H1 (cell line): Measurements from ENCODE around the gene STAP2. TPM values are rescaled to one million over a fixed set of nuclear protein-coding genes. Genes with fewer than 3 reads are reported as not detected.

Source experiments
- CTCF ChIA-PET: fragments of 300-600 bp; sonication (Branson Sonifier 250); formaldehyde crosslinking; loops from one replicate; lab custom pipeline; 2021; ENCODE audit not compliant: partially characterized antibody; lab: Charles Lee
- POLR2A ChIA-PET: fragments of 300-600 bp; sonication (Branson Sonifier 250); formaldehyde crosslinking; loops from one replicate; lab custom pipeline; 2021; ENCODE audit warnings: inconsistent platforms; ENCODE audit not compliant: partially characterized antibody; lab: Charles Lee
- DNase-seq, 2 experiments: peaks; one replicate each; pipeline versions ENCODE4 v3.0.0 to v3.0.0-alpha.2; 2010 to 2022; ENCODE audit warnings: low spot score in 2 of 2, low read depth in 1 of 2, mixed read lengths in 1 of 2
- FAIRE-seq: peaks from 2 replicates; lab custom pipeline; 2011; peaks lifted over from hg19 to GRCh38; lab: Jason Lieb, UNC
- H2AFZ ChIP-seq: 2 replicates; pipeline ENCODE4 v1.8.1; 2012; ENCODE audit warnings: low read length, inconsistent platforms
- H2AK5ac ChIP-seq: 2 replicates; pipeline ENCODE4 v1.6.1; 2013; ENCODE audit warnings: low read depth, low read length
- H2BK120ac ChIP-seq: replicated peaks from 2 replicates; pipeline ENCODE3; 2013; ENCODE audit warnings: low read depth, low read length, inconsistent platforms
- H2BK12ac ChIP-seq: 2 replicates; pipeline ENCODE4 v1.6.1; 2013; ENCODE audit warnings: low read depth, low read length
- H2BK15ac ChIP-seq: 2 replicates; pipeline ENCODE4 v1.6.1; 2013; ENCODE audit warnings: low read length
- H2BK20ac ChIP-seq: 2 replicates; pipeline ENCODE4 v1.6.1; 2013; ENCODE audit warnings: low read length
- H2BK5ac ChIP-seq: 2 replicates; pipeline ENCODE4 v1.6.1; 2013; ENCODE audit warnings: low read depth, low read length
- H3K14ac ChIP-seq: 2 replicates; pipeline ENCODE4 v1.6.1; 2013; ENCODE audit warnings: inconsistent platforms; ENCODE audit not compliant: insufficient read length
- H3K18ac ChIP-seq: 2 replicates; pipeline ENCODE4 v1.6.1; 2013; ENCODE audit warnings: low read length; ENCODE audit errors: extremely low read depth
- H3K23ac ChIP-seq: 2 replicates; pipeline ENCODE4 v1.6.1; 2013; ENCODE audit warnings: inconsistent platforms; ENCODE audit not compliant: insufficient read length
- H3K23me2 ChIP-seq: 2 replicates; pipeline ENCODE4 v1.6.1; 2013; ENCODE audit warnings: low read depth, low read length
- H3K27ac ChIP-seq: 2 replicates; pipeline ENCODE4 v1.6.1; 2011; ENCODE audit warnings: low read depth, low read length, inconsistent platforms
- H3K27me3 ChIP-seq, 4 experiments: replicated peaks in 1 of 4; 1 replicate in 1 of 4; 2 replicates in 3 of 4; pipeline versions ENCODE4 v1.6.1 to v1.8.1; 2011 to 2013; ENCODE audit warnings: low read length in 3 of 4, mild to moderate bottlenecking in 3 of 4, inconsistent platforms in 2 of 4, mixed read lengths in 2 of 4, moderate library complexity in 1 of 4; ENCODE audit not compliant: control insufficient read depth in 3 of 4, insufficient read depth in 3 of 4; ENCODE audit errors: extremely low read depth in 1 of 4
- H3K36me3 ChIP-seq, 4 experiments: 2 replicates each; pipeline versions ENCODE4 v1.6.1 to v1.8.1; 2011 to 2013; ENCODE audit warnings: mild to moderate bottlenecking in 4 of 4, low read length in 3 of 4, moderate library complexity in 2 of 4, control low read depth in 1 of 4, inconsistent platforms in 1 of 4; ENCODE audit not compliant: insufficient read depth in 4 of 4, control insufficient read depth in 2 of 4
- H3K4ac ChIP-seq: replicated peaks from 2 replicates; pipeline ENCODE3; 2013; ENCODE audit warnings: low read length, low read depth, mixed read lengths, inconsistent platforms; ENCODE audit not compliant: insufficient read length
- H3K4me1 ChIP-seq, 4 experiments: replicated peaks in 1 of 4; 1 replicate in 1 of 4; 2 replicates in 3 of 4; pipeline versions ENCODE4 v1.6.1 to v1.8.1; 2011 to 2013; ENCODE audit warnings: low read length in 3 of 4, inconsistent platforms in 2 of 4, mixed read lengths in 1 of 4; ENCODE audit not compliant: insufficient read depth in 4 of 4, control insufficient read depth in 3 of 4
- H3K4me2 ChIP-seq, 2 experiments: 2 replicates each; pipeline versions ENCODE4 v1.6.1 to v1.8.1; 2011 to 2013; ENCODE audit warnings: low read depth in 2 of 2, low read length in 2 of 2, control low read depth in 1 of 2, inconsistent platforms in 1 of 2, mild to moderate bottlenecking in 1 of 2; ENCODE audit not compliant: insufficient read depth in 1 of 2
- H3K4me3 ChIP-seq, 4 experiments: fragments of 200-600, 300-600 bp in 1 of 4; sonication (generic), shearing (Covaris generic), sonication (Bioruptor Twin) in 1 of 4; 2 replicates each; pipeline versions ENCODE4 v1.5.1 to v1.8.1; 2011 to 2016; ENCODE audit warnings: low read length in 4 of 4, low read depth in 3 of 4, control low read depth in 2 of 4, inconsistent platforms in 2 of 4, mild to moderate bottlenecking in 2 of 4, mixed read lengths in 1 of 4, moderate library complexity in 1 of 4; ENCODE audit not compliant: insufficient read depth in 2 of 4; ENCODE audit errors: extremely low read depth in 1 of 4
- H3K56ac ChIP-seq: replicated peaks from 2 replicates; pipeline ENCODE3; 2013; ENCODE audit warnings: low read depth, mild to moderate bottlenecking, mixed read lengths, low read length, inconsistent platforms; ENCODE audit not compliant: insufficient read length
- H3K79me1 ChIP-seq: 2 replicates; pipeline ENCODE4 v1.6.1; 2013; ENCODE audit warnings: low read depth, low read length, control low read depth
- H3K79me2 ChIP-seq, 2 experiments: 2 replicates each; pipeline versions ENCODE4 v1.6.1 to v1.8.1; 2012 to 2013; ENCODE audit warnings: low read length in 2 of 2, mild to moderate bottlenecking in 2 of 2, inconsistent platforms in 1 of 2; ENCODE audit not compliant: insufficient read depth in 2 of 2, control insufficient read depth in 1 of 2
- H3K9ac ChIP-seq, 4 experiments: replicated peaks in 1 of 4; 1 replicate in 1 of 4; 2 replicates in 3 of 4; pipeline versions ENCODE4 v1.6.1 to v1.8.1; 2011 to 2013; ENCODE audit warnings: low read depth in 3 of 4, low read length in 3 of 4, control low read depth in 2 of 4, mild to moderate bottlenecking in 2 of 4, moderate library complexity in 2 of 4, inconsistent platforms in 1 of 4; ENCODE audit errors: extremely low read depth in 1 of 4
- H3K9me3 ChIP-seq, 2 experiments: 2 replicates each; pipeline versions ENCODE4 v1.6.1 to v1.8.1; 2012 to 2013; ENCODE audit warnings: mild to moderate bottlenecking in 2 of 2, moderate library complexity in 2 of 2, control low read depth in 1 of 2, inconsistent platforms in 1 of 2, low read depth in 1 of 2, low read length in 1 of 2, mixed read lengths in 1 of 2; ENCODE audit not compliant: insufficient read depth in 2 of 2
- H4K20me1 ChIP-seq, 2 experiments: replicated peaks in 1 of 2; 2 replicates each; pipeline versions ENCODE3 to v1.8.1; 2011 to 2013; ENCODE audit warnings: inconsistent platforms in 2 of 2, low read length in 2 of 2, mild to moderate bottlenecking in 1 of 2; ENCODE audit not compliant: insufficient read depth in 2 of 2, control insufficient read depth in 1 of 2
- H4K5ac ChIP-seq: 2 replicates; pipeline ENCODE4 v1.6.1; 2013; ENCODE audit warnings: low read length, low read depth, mixed read lengths, inconsistent platforms; ENCODE audit not compliant: insufficient read length
- H4K8ac ChIP-seq: 2 replicates; pipeline ENCODE4 v1.8.0; 2013; ENCODE audit warnings: mild to moderate bottlenecking, moderate library complexity, low read length, inconsistent platforms; ENCODE audit not compliant: insufficient read depth; ENCODE audit errors: extremely low read depth
- H4K91ac ChIP-seq: replicated peaks from 2 replicates; pipeline ENCODE3; 2013; ENCODE audit warnings: low read length, mixed read lengths, inconsistent platforms; ENCODE audit not compliant: insufficient read length
- CHD1 ChIP-seq: IDR thresholded peaks from 2 replicates; pipeline ENCODE4 v1.6.1; 2012; ENCODE audit warnings: low read depth, low read length, improper control_type of control experiment
- FOSL1 ChIP-seq: IDR thresholded peaks from 2 replicates; pipeline ENCODE4 v1.6.1; 2011; ENCODE audit warnings: mild to moderate bottlenecking, low read depth, low read length, moderate library complexity; ENCODE audit not compliant: insufficient read depth
- GTF2F1 ChIP-seq: IDR thresholded peaks from 2 replicates; pipeline ENCODE4 v1.6.1; 2012; ENCODE audit warnings: low read depth, low read length, improper control_type of control experiment, borderline replicate concordance
- HDAC6 ChIP-seq: IDR thresholded peaks from one replicate; pipeline ENCODE4 v1.7.1; 2012; ENCODE audit warnings: low read depth, mild to moderate bottlenecking, inconsistent platforms, low read length, moderate library complexity
- POLR2A ChIP-seq, 2 experiments: IDR thresholded peaks; 1 replicate in 1 of 2; 2 replicates in 1 of 2; pipeline ENCODE4 v1.6.1; 2011; ENCODE audit warnings: low read depth in 2 of 2, low read length in 2 of 2, mild to moderate bottlenecking in 2 of 2; ENCODE audit errors: control extremely low read depth in 1 of 2
- POLR2AphosphoS5 ChIP-seq: IDR thresholded peaks from 2 replicates; pipeline ENCODE4 v1.6.1; 2011; ENCODE audit warnings: low read depth, low read length
- SP2 ChIP-seq: IDR thresholded peaks from 2 replicates; pipeline ENCODE4 v1.6.1; 2012; ENCODE audit warnings: mild to moderate bottlenecking, low read length, inconsistent platforms
- SUZ12 ChIP-seq: fragments of 200-600 bp; sonication (generic); IDR thresholded peaks from 2 replicates; pipeline ENCODE4 v1.6.1; 2012; ENCODE audit warnings: mild to moderate bottlenecking, inconsistent platforms, low read length, moderate library complexity, mixed read lengths
- TBP ChIP-seq: IDR thresholded peaks from 2 replicates; pipeline ENCODE4 v1.6.1; 2011; ENCODE audit warnings: low read depth, low read length, improper control_type of control experiment
- TCF12 ChIP-seq: IDR thresholded peaks from 2 replicates; pipeline ENCODE4 v1.6.1; 2011; ENCODE audit warnings: low read depth, mild to moderate bottlenecking, low read length
- TEAD4 ChIP-seq: IDR thresholded peaks from 2 replicates; pipeline ENCODE4 v1.6.1; 2012; ENCODE audit warnings: low read depth, low read length, inconsistent platforms, mixed read lengths
- WGBS, 2 experiments: shearing (Covaris generic) in 1 of 2; methylation state at CpG; one replicate each; pipeline versions ENCODE4 v1.1.6 to v1.1.7; 2013 to 2015; ENCODE audit warnings: low lambda C conversion rate in 2 of 2, mixed read lengths in 2 of 2, inconsistent platforms in 1 of 2, low coverage in 1 of 2, missing lambda C conversion rate in 1 of 2; ENCODE audit not compliant: insufficient replicate concordance in 2 of 2, insufficient coverage in 1 of 2, insufficient read length in 1 of 2; ENCODE audit errors: extremely low coverage in 1 of 2, missing lambda C conversion rate in 1 of 2; 5-methylcytosine and 5-hydroxymethylcytosine counted together
- polyA plus RNA-seq, 7 experiments: library from polyadenylated mRNA; depleted of rRNA in 3 of 7; stranded (reverse) in 5 of 7; unstranded in 2 of 7; fragments of >200 nt in 5 of 7; fragments of 200-250 nt in 2 of 7; gene quantifications; 1 replicate in 5 of 7; 2 replicates in 1 of 7; 4 replicates in 1 of 7; pipeline versions ENCODE4 v1.2.1 to v1.2.3, GENCODE V29; 2011 to 2013; ENCODE audit warnings: missing spikeins in 2 of 7, mixed read lengths in 2 of 7
- total RNA-seq: library from RNA; stranded (reverse); fragmentation: NEBNext Ultra II Directional; extraction: Animal tissue kit (Norgen Biotek cat#: 25700); gene quantifications from 2 replicates; pipeline ENCODE4 v1.2.1, GENCODE V29; 2021
- TF ChIP-seq, protein P1 (sequence below): IDR thresholded peaks from 2 replicates; pipeline ENCODE4 v1.6.1; 2012; ENCODE audit warnings: inconsistent platforms

STAP2 gene
- total and polyA plus RNA-seq, 2 of the 8 experiments (the other 6 are each of a cell fraction or from before 2014, with no cell fraction given): 15.3 to 37.3 TPM

DNA sequence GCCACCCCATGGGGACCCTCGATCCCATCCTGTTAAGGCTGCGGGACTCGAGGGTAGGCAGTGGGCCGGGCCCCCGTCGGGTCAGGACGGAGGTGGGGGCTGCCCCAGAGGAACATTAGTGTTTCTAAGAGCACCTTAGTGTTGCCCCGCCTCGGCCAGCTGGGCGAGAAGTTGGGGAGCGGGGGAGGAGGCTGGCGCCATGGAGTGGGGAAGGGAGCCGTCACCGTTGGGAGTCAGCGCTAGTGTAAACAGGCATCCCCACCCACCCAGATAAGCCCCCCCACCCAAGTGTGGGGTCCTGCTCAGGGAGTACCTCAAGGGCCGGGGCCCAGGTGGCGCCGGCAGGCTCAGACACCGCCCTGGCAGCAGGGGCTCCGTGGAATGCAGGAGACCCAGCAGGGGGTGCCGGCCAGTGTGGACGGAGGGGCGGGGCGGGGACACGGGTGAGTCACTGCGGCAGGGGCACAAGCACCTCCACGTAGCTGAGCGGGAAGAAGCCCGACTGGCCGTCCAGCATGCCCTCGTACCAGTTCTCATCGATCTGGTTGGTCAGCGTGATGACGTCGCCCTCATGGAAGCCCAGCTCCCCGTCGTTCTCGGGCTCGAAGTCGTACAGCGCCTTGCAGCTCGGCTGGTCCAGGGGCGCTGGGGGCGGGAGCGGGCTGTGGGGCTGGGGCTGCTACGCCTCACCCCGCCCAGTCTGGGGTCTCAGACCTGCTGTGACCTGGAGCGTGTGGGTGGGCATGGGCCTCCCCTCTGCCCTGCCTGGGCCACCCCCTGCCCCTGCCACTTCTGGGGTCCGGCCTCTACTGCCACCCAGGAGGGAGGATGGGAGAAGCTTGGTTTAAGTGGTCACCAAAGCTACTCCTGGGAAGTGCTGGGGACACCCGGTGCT, 22.8 kb upstream of the STAP2 start:
- Histone ChIP-seq H3K27me3 (no peaks in the 10 kb centered on the region), H3K18ac (no peak overlapping the region), H3K14ac (no peak overlapping the region), H2BK120ac (no peak overlapping the region), H3K9ac (no peak overlapping the region), H3K79me1 (0 out of 2 replicates have a peak, but pooled peaks cover 2% of the 10 kb centered on the region), H2BK15ac (no peak overlapping the region), H2BK20ac (no peak overlapping the region), H3K79me2 (no peaks in the 10 kb centered on the region), H3K4me2 (no peak overlapping the region), H4K5ac (no peak overlapping the region), H3K56ac (no peak overlapping the region), H2AK5ac (no peak overlapping the region), H3K4me1 (peaks cover 0 to 12% (median 2%) of the 10 kb centered on the region in 4 experiments; a peak in 2 of 7 replicates), H2AFZ (no peak overlapping the region), H3K4ac (no peak overlapping the region), H2BK12ac (no peak overlapping the region; the same call in 1 of the 2 replicates), H4K8ac (peak overlapping the region; percentile 36), H2BK5ac (0 out of 2 replicates have a peak overlapping the region, but pooled peaks have one; percentile 12), H4K20me1 (peaks cover 12 to 28% of the 10 kb centered on the region in 2 experiments), H3K27ac (no peak overlapping the region), H3K36me3 (peaks cover 8 to 16% (median 14%) of the 10 kb centered on the region in 4 experiments; a peak in 6 of 8 replicates), H3K23ac (no peak overlapping the region), H3K9me3 (no peaks in the 10 kb centered on the region), H3K23me2 (no peaks in the 10 kb centered on the region), H3K4me3 (no peak overlapping the region), H4K91ac (no peak overlapping the region)
- ChIA-PET POLR2A (interaction anchor here (0.7 to 13.0 kb wide), 10 partner anchors 9 to 74 kb away, joined by 3 to 72 read pairs (median 6); partner anchors contain the start of genes CHAF1A, MPND and SH3GL1), CTCF (interaction anchor here (0.7 to 4.4 kb wide), 8 partner anchors 8 to 93 kb away, joined by 3 to 42 read pairs (median 4); partner anchors contain the start of genes CHAF1A and SH3GL1)
- FAIRE-seq: no peak
- no peak for DNase-seq
- WGBS, 2 experiments: 90% methylated on average over 30 of the region's 50 CpGs; no CpG with 5 or more reads in 1 of the 2 experiments
- peak; percentile 59; the same call in 1 of the 2 replicates for TF ChIP-seq TEAD4
- no peak for TF ChIP-seq SP2
- TF ChIP-seq HDAC6: no peak
- TF ChIP-seq TBP: no peak
- TF ChIP-seq CHD1: no peak
- TF ChIP-seq, protein P1, sequence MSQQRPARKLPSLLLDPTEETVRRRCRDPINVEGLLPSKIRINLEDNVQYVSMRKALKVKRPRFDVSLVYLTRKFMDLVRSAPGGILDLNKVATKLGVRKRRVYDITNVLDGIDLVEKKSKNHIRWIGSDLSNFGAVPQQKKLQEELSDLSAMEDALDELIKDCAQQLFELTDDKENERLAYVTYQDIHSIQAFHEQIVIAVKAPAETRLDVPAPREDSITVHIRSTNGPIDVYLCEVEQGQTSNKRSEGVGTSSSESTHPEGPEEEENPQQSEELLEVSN: peak; percentile 89
- peak; percentile 57 for TF ChIP-seq POLR2AphosphoS5
- TF ChIP-seq SUZ12: no peak
- TF ChIP-seq POLR2A (IDR thresholded peaks at IDR 0.05; ENCODE audit: control extremely low read depth in 1 of 2, low read depth in 2 of 2, low read length in 2 of 2): peak; percentile 6 to 48; a peak in 2 of 3 replicates
- no peak for TF ChIP-seq GTF2F1
- no peak for TF ChIP-seq FOSL1
- TF ChIP-seq TCF12: no peak
